GM12878 (cell line): Measurements from ENCODE around the gene TPM4. TPM values are rescaled to one million over a fixed set of nuclear protein-coding genes. Genes with fewer than 3 reads are reported as not detected.

Experiments used
- ATAC-seq: fragments of 200-7000 bp; cut with Tn5 transposase; 3 replicates; pipeline ENCODE4 v1.9.1; 2020; ENCODE audit warnings: mild to moderate bottlenecking, moderate library complexity
- BruUV-seq: library from RNA; stranded (reverse); fragments of 400-500 nt; replicated peaks from 2 replicates; lab custom pipeline; 2021; lab: Mats Ljungman, UMichigan
- CTCF ChIA-PET: fragments of 300-600 bp; sonication (Branson Sonifier 250); formaldehyde crosslinking; extraction: SDS; loops from one replicate; lab custom pipeline; 2021; ENCODE audit warnings: inconsistent platforms; lab: Yijun Ruan, JAX
- POLR2A ChIA-PET: fragments of 350-600 bp; formaldehyde crosslinking; extraction: SDS; loops from one replicate; lab custom pipeline; 2021; ENCODE audit warnings: inconsistent platforms; lab: Charles Lee
- RAD21 ChIA-PET: fragments of 300-600 bp; sonication (Branson Sonifier 250); formaldehyde crosslinking; loops from one replicate; lab custom pipeline; 2023; ENCODE audit warnings: antibody characterized with exemption; ENCODE audit not compliant: unreplicated experiment; lab: Charles Lee
- SMC1A ChIA-PET: fragments of 300-600 bp; sonication (Branson Sonifier 250); formaldehyde crosslinking; loops from one replicate; lab custom pipeline; 2023; ENCODE audit not compliant: unreplicated experiment, uncharacterized antibody; lab: Charles Lee
- DNase-seq: peaks from one replicate; pipeline ENCODE4 v3.0.0-alpha.2; 2011; ENCODE audit warnings: low read depth, low spot score
- FAIRE-seq: peaks from 3 replicates; lab custom pipeline; 2011; peaks lifted over from hg19 to GRCh38; lab: Jason Lieb, UNC
- H2AFZ ChIP-seq: 2 replicates; pipeline ENCODE4 v1.6.0; 2011; ENCODE audit warnings: low read depth, low read length, control low read depth; ENCODE audit not compliant: control insufficient read depth
- H3K27ac ChIP-seq: 2 replicates; pipeline ENCODE4 v1.5.1; 2011; ENCODE audit warnings: control low read depth; ENCODE audit not compliant: control insufficient read depth, insufficient read depth
- H3K27me3 ChIP-seq, 2 experiments: replicated peaks in 1 of 2; 2 replicates each; pipeline versions ENCODE4 v1.6.0 to v1.6.1; 2011; ENCODE audit warnings: low read length in 1 of 2; ENCODE audit not compliant: control insufficient read depth in 2 of 2, insufficient read depth in 2 of 2
- H3K36me3 ChIP-seq, 2 experiments: 2 replicates each; pipeline ENCODE4 v1.5.1; 2011; ENCODE audit warnings: low read length in 1 of 2; ENCODE audit not compliant: control insufficient read depth in 2 of 2, insufficient read depth in 2 of 2
- H3K4me1 ChIP-seq: 2 replicates; pipeline ENCODE4 v1.6.1; 2011; ENCODE audit warnings: mild to moderate bottlenecking, low read length, moderate library complexity, mixed read lengths; ENCODE audit not compliant: control insufficient read depth, insufficient read depth
- H3K4me2 ChIP-seq: 2 replicates; pipeline ENCODE4 v1.6.0; 2011; ENCODE audit warnings: control low read depth; ENCODE audit not compliant: control insufficient read depth, insufficient read depth
- H3K4me3 ChIP-seq: fragments of 200-600 bp; sonication (generic); 2 replicates; pipeline ENCODE4 v1.5.1; 2016
- H3K79me2 ChIP-seq: 2 replicates; pipeline ENCODE4 v1.6.0; 2011; ENCODE audit warnings: low read length; ENCODE audit not compliant: control insufficient read depth, insufficient read depth
- H3K9ac ChIP-seq: 2 replicates; pipeline ENCODE4 v1.8.0; 2011; ENCODE audit warnings: low read length, control low read depth, mixed read lengths; ENCODE audit not compliant: control insufficient read depth, insufficient read depth
- H3K9me3 ChIP-seq: replicated peaks from 3 replicates; pipeline ENCODE4 v1.5.1; 2011; ENCODE audit warnings: mild to moderate bottlenecking, low read length; ENCODE audit not compliant: control insufficient read depth, insufficient read depth
- H4K20me1 ChIP-seq: 2 replicates; pipeline ENCODE4 v1.6.0; 2011; ENCODE audit not compliant: control insufficient read depth, insufficient read depth
- CTCF ChIP-seq, 3 experiments: IDR thresholded peaks in 2 of 3; conservative IDR thresholded peaks in 1 of 3; 2 replicates each; pipeline ENCODE4 v1.5.1; 2011; ENCODE audit warnings: low read depth in 3 of 3, low read length in 3 of 3, mild to moderate bottlenecking in 3 of 3, control low read depth in 2 of 3, moderate library complexity in 2 of 3, inconsistent platforms in 1 of 3, mixed read lengths in 1 of 3; ENCODE audit not compliant: control insufficient read depth in 2 of 3, insufficient read depth in 1 of 3; ENCODE audit errors: extremely low read depth in 1 of 3
- E4F1 ChIP-seq: fragments of 450-650 bp; IDR thresholded peaks from 2 replicates; pipeline ENCODE4 v1.6.1; 2018; ENCODE audit warnings: borderline replicate concordance, mild to moderate bottlenecking; ENCODE audit not compliant: partially characterized antibody
- WGBS: methylation state at CpG from one replicate; pipeline ENCODE4 v1.1.6; 2016; ENCODE audit warnings: low lambda C conversion rate; ENCODE audit not compliant: insufficient replicate concordance, insufficient coverage; ENCODE audit errors: missing lambda C conversion rate; 5-methylcytosine and 5-hydroxymethylcytosine counted together
- in situ Hi-C: fragments of 300-500 bp; cut with MboI; formaldehyde crosslinking; loops from 9 replicates; pipeline ENCODE4 v1.14.3; 2018; ENCODE audit warnings: mixed read lengths
- intact Hi-C: fragments of 100-400 bp; cut with micrococcal nuclease; formaldehyde crosslinking; loops from one replicate; pipeline ENCODE4 v1.14.2; 2022; ENCODE audit not compliant: unreplicated experiment
- polyA plus RNA-seq, 11 experiments: library from polyadenylated mRNA; depleted of rRNA in 4 of 11; unstranded in 6 of 11; stranded (reverse) in 5 of 11; fragments of >200 nt; fragmentation: Nextera tagmentation in 4 of 11; fragmentation: Illumina TruSeq in 1 of 11; extraction: Ambion mirVana in 4 of 11; extraction: Trizol in 1 of 11; gene quantifications; 1 replicate in 1 of 11; 2 replicates in 10 of 11; pipeline versions ENCODE4 v1.2.1 to v1.2.3, GENCODE V29; 2011 to 2016; ENCODE audit warnings: inconsistent platforms in 2 of 11, missing spikeins in 2 of 11, low read depth in 1 of 11
- total RNA-seq, 4 experiments: library from RNA; depleted of rRNA in 3 of 4; stranded (reverse); fragments of >200 nt in 3 of 4; fragmentation: Illumina TruSeq in 1 of 4; extraction: Trizol in 1 of 4; gene quantifications; 2 replicates each; pipeline versions ENCODE4 v1.2.1 to v1.2.3, GENCODE V29; 2013 to 2021

Gene TPM4
- total and polyA plus RNA-seq, 10 of the 15 experiments (the other 5 are each of a cell fraction or from before 2014, with no cell fraction given), result 183 to 620 (median 407) TPM

- H3K9ac ChIP-seq, result no peak overlapping the region
- in situ Hi-C loops, result no loop called here
- no peak overlapping the region for H3K27ac ChIP-seq
- no peaks in the 10 kb centered on the region for H3K9me3 ChIP-seq
- peaks cover 31% of the 10 kb centered on the region for H3K79me2 ChIP-seq
- intact Hi-C loops, result no loop called here
- no peak overlapping the region for H2AFZ ChIP-seq
- no peak for DNase-seq
- SMC1A ChIA-PET, result interaction anchor here (0.7 kb wide), 1 partner anchor 55 kb away, joined by 3 read pairs; the partner anchor contains the start of gene HSH2D
- RAD21 ChIA-PET, result no interaction called here
- no peak overlapping the region for H3K4me3 ChIP-seq
- peaks cover 29% of the 10 kb centered on the region for H3K4me1 ChIP-seq
- H3K27me3 ChIP-seq, result no peaks in the 10 kb centered on the region
- CTCF ChIA-PET, result interaction anchor here (1.7 kb wide), 1 partner anchor 13 kb away, joined by 3 read pairs; no protein-coding TSS in a partner anchor
- BruUV-seq, result no TSS peak
- POLR2A ChIA-PET, result interaction anchor here (0.6 to 0.8 kb wide), 2 partner anchors 11 to 59 kb away, joined by 3 read pairs; no protein-coding TSS in a partner anchor
- no peak for FAIRE-seq
- ATAC-seq, result no peak
- peaks cover 53 to 68% of the 10 kb centered on the region in 2 experiments for H3K36me3 ChIP-seq
- 98% methylated on average over 15 of the region's 17 CpGs for WGBS
- TF ChIP-seq CTCF (IDR thresholded peaks at IDR 0.05 in 2 of 3, conservative IDR thresholded peaks at IDR 0.05 in 1 of 3; ENCODE audit: control insufficient read depth in 2 of 3, extremely low read depth in 1 of 3, insufficient read depth in 1 of 3, low read depth in 3 of 3, low read length in 3 of 3), result peak in 2 of 3 experiments; percentile 15 to 28; a peak in 1 of 6 replicates
- no peak for TF ChIP-seq E4F1
- no peak overlapping the region for H3K4me2 ChIP-seq
- H4K20me1 ChIP-seq, result peaks cover 5% of the 10 kb centered on the region
These were observed 12.2 kb downstream of the TPM4 start for GRCh38 chr19:16088351-16089009.
